Activated CD4-positive, alpha-beta T cell treated with anti-CD3 and anti-CD28 coated beads, Interleukin-2, amount 50 U/mL, for 24 hours (primary cell): ENCODE data around the gene CEACAM5.
"Not testable (repeated sequence)": the region's sequence is repeated elsewhere in the genome, so short reads cannot be mapped to it uniquely, and the experiment has no call there.

Source experiments
- DNase-seq, 2 donors: peaks; one replicate each; pipeline ENCODE4 v3.0.0-alpha.2; 2020; ENCODE audit warnings: low read depth in 1 of 2, low spot score in 1 of 2

The CEACAM5 gene

GRCh38 chr19:41740415-41741243 is 32.2 kb downstream of the CEACAM5 start:
- DNase-seq = peak in 1 of 2 donors; percentile 19

GRCh38 chr19:41741244-41741554 is 32.8 kb downstream of the CEACAM5 start:
- DNase-seq = no peak

- DNase-seq = no peak
Measured at GRCh38 chr19:41744850-41745249, 36.4 kb downstream of the CEACAM5 start.

GRCh38 chr19:41745756-41746155 is 37.3 kb downstream of the CEACAM5 start:
- DNase-seq = no peak

- peak in 1 of 2 donors; percentile 60 for DNase-seq
Measured at GRCh38 chr19:41746593-41747227, 38.3 kb downstream of the CEACAM5 start.

- DNase-seq = no peak
Measured at GRCh38 chr19:41748012-41748411, 39.6 kb downstream of the CEACAM5 start.

GRCh38 chr19:41750248-41751134 is 42.1 kb downstream of the CEACAM5 start:
- not testable (repeated sequence) for DNase-seq

GRCh38 chr19:41753159-41753558 is 44.7 kb downstream of the CEACAM5 start:
- peak; percentile 64 to 68 for DNase-seq

- peak; percentile 48 to 69 for DNase-seq
Measured at GRCh38 chr19:41753936-41754529, 45.6 kb downstream of the CEACAM5 start.

- no peak for DNase-seq
Measured at GRCh38 chr19:41755328-41755913, 47.0 kb downstream of the CEACAM5 start, which contains the start of gene CEACAM6. Gene CEACAM6 (plus strand): TSS chr19:41755530. CDS start chr19:41755639, 109 bp downstream.

GRCh38 chr19:41758846-41759245 is 50.4 kb downstream of the CEACAM5 start:
- DNase-seq = no peak

- DNase-seq = no peak
Measured at GRCh38 chr19:41767115-41767514, 58.7 kb downstream of the CEACAM5 start.

GRCh38 chr19:41768105-41768504 is 59.7 kb downstream of the CEACAM5 start:
- not testable (repeated sequence) for DNase-seq

- DNase-seq = no peak
Measured at GRCh38 chr19:41769608-41770007, 61.2 kb downstream of the CEACAM5 start.

GRCh38 chr19:41771410-41771809 is 63.0 kb downstream of the CEACAM5 start:
- no peak for DNase-seq

GRCh38 chr19:41774515-41774980 is 66.1 kb downstream of the CEACAM5 start:
- DNase-seq = peak in 1 of 2 donors; percentile 51

- DNase-seq = no peak
Measured at GRCh38 chr19:41776700-41777099, 68.3 kb downstream of the CEACAM5 start.
